NCI-H82 (cell line): ENCODE results near the gene GPC6.
"Not testable (repeated sequence)": the region's sequence is repeated elsewhere in the genome, so short reads cannot be mapped to it uniquely, and the experiment has no call there.

Experiments used
- DNase-seq: peaks from one replicate; lab custom pipeline; 2025; lab: John Stamatoyannopoulos, UW

The GPC6 gene

GRCh38 chr13:94204946-94205345 lies 978.3 kb downstream of the GPC6 start:
- DNase-seq = no peak

DNA sequence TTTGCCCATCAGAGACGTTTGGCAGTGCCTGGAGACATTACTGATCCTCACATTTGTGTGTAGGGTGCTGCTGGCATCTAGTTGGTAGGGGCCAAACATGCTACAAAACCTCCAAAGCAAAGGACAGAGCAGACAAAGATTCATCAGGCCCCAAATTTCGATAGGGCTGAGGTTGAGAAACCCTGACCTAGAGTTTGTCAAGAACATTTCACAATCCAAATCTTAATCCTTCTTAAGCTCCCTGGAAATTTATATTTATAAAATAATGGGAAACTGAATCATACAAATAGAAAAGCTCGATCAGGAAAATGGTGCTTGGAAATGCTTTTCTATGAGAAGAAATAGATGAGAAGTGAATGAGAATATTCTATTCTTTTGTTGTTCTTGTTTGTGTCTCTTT lies 979.3 kb downstream of the GPC6 start:
- no peak for DNase-seq

DNA sequence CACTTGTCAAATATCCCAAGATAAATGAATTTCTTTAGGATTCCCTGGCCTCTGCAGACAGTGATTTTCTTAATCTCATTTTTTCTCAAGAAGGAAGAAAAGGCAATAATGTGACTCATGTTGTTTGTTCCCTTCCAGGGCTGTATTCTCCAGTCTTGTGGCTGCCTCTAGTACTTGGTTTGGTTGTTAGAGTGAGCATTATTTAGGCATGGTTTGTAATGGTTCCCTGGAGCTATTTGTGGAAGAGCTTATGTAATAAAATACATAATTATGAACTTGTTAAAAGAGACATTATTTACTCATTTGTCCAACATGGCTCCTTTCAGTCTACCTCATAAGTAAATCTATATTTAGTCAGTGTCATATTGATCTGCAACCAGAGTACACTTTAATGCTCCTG lies 982.5 kb downstream of the GPC6 start:
- DNase-seq = no peak

- not testable (repeated sequence) for DNase-seq
Observed at GRCh38 chr13:94209913-94210312, 983.3 kb downstream of the GPC6 start.

DNA sequence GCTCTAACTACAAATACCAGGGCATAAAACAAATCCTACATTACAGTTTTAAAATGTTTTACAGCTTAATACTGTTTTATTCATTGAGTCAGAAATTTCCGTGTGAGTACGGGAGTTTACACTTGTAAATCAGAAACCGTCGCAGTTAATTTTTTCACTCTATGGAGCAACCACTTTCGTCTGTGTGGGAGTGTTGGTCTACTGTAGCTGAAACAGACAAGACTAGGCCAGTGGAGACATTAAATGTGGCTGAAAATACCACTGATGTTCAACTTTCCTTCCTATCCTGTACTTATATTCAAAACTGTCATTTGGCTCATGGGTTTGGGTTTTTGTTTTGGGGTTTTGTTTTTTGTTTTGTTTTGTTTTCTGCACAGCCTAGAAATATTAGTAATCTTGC lies 984.2 kb downstream of the GPC6 start:
- no peak for DNase-seq

- DNase-seq = no peak
Observed at GRCh38 chr13:94212196-94212595, 985.6 kb downstream of the GPC6 start.

- DNase-seq = no peak
Observed at GRCh38 chr13:94214121-94214520, 987.5 kb downstream of the GPC6 start.

DNA sequence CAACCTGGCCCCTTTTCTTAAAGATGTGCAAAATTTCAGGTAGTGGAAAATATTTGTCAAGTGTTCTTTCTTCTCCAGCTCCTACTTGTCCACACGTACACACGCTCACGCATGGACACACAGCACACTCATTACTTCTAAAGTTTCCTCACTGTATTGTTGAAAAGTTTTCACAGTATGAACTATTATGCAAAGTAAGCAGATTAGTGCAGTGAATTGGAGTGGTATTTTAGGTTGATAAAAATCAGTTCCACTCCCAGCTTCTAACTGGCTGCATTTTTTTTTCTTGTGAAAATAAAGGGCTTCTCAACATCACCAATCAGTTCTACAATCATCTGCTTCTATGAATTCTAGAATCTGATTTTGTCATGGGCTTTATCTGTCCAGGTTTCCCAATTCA lies 988.4 kb downstream of the GPC6 start:
- DNase-seq = no peak

DNA sequence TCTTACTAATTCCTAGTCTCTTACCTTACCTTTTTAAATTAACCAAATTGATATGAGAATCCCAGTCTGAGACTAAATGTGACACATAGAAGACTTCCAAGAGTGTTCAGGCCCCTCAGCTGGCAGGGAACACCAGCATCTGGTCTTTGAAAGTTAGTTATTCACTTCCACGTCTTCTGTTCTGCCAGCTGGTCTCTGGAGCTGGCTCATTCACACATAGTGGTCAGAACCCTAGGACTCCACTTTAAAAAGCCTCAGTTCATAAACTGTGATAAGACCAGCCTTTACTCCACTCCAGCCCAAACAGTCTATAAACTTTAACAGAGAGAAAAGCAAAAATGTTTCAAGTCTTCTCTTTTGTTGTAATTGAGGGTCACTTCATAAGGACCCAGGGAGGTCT lies 989.9 kb downstream of the GPC6 start:
- no peak for DNase-seq

DNA sequence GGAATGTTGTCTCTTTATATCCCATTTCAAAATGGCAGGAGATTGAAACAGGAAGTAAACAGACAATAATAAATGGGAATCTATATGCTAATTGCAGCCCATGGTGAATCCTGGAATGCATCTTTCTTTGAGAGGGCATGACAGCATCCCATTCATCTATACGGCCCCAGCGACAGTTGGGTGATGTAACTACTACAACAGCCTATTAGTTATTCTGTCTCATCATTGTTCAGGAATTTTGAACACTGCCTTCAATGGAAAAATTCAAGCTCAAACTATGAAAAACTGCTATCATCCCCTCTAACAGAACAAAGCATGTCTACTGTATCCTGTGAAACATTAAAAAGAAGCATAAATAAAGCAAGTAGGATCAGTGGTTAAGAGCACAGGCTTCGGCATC lies 990.8 kb downstream of the GPC6 start:
- DNase-seq = no peak

GRCh38 chr13:94218537-94218936 lies 991.9 kb downstream of the GPC6 start:
- no peak for DNase-seq

DNA sequence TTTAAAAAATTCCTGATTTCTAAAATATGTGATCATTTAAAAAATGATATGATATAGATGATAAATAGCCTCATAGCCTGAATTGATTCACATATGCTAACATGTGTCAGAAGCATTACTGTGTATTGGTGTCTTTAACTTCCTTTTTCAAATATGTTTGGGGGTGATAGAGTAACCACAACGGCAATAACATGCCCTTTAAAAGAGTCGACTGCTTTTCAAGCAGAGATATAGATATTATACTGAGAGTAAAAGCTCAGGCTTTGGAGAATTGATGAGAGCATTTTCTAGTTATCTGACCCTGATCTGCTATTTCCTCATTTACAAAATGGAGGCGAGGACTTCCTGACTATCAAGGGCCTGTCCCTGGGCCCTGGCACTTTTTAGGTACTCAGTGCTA lies 992.3 kb downstream of the GPC6 start:
- no peak for DNase-seq

GRCh38 chr13:94224670-94225069 lies 998.1 kb downstream of the GPC6 start:
- DNase-seq = no peak

DNA sequence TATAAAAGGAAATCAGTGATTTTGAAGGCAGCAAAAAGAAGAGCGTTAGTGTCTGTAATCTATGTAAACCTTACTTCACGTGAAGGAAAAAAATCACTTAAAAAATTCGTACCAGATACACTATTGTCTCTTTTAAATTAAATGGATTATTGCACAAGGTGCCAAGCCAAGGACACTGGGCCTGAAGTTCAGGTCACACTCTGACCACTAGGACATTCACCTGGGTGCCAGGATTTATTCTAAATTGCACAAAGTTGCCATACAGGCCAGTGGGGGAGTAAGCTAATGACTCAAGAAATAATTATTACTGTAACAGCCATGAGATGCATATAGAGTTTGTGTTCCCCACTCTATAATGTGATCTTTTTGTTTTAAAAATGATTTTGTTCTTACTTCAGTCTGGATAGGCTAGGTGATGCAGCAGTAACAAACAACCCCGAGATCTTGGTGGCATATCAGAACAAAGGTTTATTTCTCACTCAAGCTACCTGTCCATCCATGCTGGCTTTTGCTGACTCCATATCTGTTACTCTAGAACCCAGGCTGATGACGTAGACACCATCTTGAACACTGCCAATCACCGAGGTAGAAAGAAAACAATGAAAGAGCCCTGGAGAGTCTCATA lies 1000.8 kb downstream of the GPC6 start:
- no peak for DNase-seq

DNA sequence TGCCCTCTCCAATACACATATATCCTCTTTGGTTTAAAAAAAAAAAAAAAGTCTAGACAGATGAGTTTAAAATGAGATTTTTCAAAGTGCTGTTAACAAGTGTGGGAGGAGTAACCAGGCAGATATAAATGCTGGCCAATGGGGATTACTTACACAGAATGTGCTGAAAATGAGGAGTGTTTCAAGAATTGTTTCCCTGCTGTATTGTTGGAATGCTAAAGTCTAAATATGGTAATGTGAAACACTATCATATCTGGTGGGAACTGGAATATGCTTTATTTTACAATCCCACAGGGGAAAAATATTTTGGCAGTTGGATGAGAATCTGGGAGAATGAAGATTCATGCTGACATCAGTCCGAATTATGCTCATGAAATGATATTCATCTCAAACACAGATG lies 1002.2 kb downstream of the GPC6 start:
- no peak for DNase-seq

- no peak for DNase-seq
Observed at GRCh38 chr13:94232161-94232950, 1005.7 kb downstream of the GPC6 start.

DNA sequence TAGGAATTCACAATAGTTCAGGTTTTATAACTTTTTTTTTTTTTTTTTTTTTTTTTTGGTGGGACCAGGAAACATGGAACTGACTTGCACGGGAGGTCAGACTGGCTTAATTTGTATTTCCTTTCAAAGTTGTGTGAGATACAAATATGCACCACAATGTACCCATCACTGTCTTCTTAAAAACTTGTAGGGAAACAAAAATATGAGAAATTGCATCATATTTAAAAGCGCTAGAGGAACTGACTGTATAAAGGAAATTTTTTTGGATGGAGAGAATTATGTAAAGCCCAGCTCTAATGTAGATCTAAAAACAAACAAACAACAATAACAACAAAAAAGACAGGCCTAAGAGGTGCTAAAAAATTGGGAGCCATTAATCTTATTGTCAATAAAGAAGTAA lies 1006.3 kb downstream of the GPC6 start:
- DNase-seq = no peak

GRCh38 chr13:94233401-94233800 lies 1006.8 kb downstream of the GPC6 start:
- no peak for DNase-seq

- no peak for DNase-seq
Observed at GRCh38 chr13:94233837-94234236, 1007.2 kb downstream of the GPC6 start.

- no peak for DNase-seq
Observed at GRCh38 chr13:94234738-94235137, 1008.1 kb downstream of the GPC6 start.

DNA sequence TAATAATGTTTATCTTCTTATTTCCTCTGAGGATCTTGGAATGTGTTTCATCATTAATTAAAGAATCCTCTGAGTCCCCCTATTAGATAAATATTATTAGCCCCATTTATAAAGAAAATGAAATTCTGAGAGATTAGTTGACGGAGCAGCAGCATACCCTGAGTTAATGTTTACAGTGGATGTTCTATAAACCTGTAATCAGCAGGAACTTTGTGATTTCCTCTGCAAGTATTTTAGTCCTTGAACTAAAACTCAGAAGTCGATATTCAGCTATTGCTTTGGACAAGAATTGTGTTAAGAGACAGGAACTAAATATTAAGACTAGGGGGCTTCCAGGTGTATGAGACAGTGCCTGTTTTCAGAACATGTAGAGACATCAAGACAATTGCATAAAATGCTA lies 1009.5 kb downstream of the GPC6 start:
- DNase-seq = no peak

GRCh38 chr13:94236872-94237271 lies 1010.3 kb downstream of the GPC6 start:
- DNase-seq = no peak

DNA sequence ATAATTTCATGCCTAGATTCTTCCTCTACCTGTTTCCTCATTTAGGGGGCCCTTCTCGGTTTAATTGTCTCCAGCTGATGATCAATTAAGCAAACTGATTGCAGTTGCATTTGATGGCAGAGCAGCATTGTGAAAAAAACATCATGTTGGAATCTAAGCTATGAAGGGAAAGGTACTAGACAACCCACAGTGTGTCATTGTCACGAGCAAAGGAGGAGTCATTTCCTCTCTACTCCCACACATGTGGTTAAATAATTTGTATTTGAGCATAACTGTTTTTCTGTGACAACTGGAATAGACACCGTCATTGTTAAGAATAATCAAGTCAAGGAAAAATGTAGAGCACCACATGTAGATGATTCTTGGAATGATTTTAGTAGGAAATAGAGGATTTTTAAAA lies 1012.5 kb downstream of the GPC6 start:
- DNase-seq = no peak

DNA sequence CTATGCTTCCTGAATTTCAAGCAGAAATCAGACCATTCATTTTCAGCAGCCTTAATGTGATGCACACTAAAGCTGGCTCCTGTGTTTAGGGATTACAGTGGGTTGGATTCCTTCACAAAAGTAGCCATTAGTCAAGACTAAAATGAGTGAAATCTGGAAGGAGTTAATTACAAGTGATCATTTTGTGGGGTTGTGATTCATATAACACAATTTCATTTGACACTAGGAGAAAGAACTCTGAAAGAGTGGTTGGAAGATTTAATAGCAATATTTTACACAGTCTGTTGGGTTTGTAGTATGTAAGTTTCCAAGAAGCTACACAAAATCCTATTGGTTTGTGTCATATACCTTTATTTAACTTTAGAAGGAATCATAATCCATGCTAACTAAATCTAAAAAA lies 1015.9 kb downstream of the GPC6 start:
- DNase-seq = no peak
